Measurements from ENCODE around the gene SEMA3B. TPM values are rescaled to one million over a fixed set of nuclear protein-coding genes. Genes with fewer than 3 reads are reported as not detected.

SEMA3B gene
- total and polyA plus RNA-seq, 2 experiments from 2014 or later, result 2.4 to 3.3 TPM

GRCh38 chr3:50299929-50300680 lies 31.2 kb downstream of the SEMA3B start:
- ATAC-seq, result no peak
- no peak for TF ChIP-seq ZNF462 (CRISPR knock-in tag; IDR thresholded peaks at IDR 0.05)
- Histone ChIP-seq H3K4me1 (ENCODE audit: insufficient read depth) (peaks cover 25% of the 10 kb centered on the region), H3K27me3 (ENCODE audit: insufficient read depth) (no peaks in the 10 kb centered on the region), H2AFZ (peak overlapping the region; percentile 44; the same call in 1 of the 2 replicates), H3K4me3 (peak overlapping the region; percentile 49), H3K36me3 (ENCODE audit: insufficient read depth) (no peaks in the 10 kb centered on the region), H3K9me2 (ENCODE audit: insufficient read depth) (no peaks in the 10 kb centered on the region), H3K27ac (ENCODE audit: low read depth) (peak overlapping the region; percentile 56; the same call in 1 of the 2 replicates), H3K4me2 (peak overlapping the region; percentile 77), H3K79me2 (replicated peaks; ENCODE audit: insufficient read depth) (no peaks in the 10 kb centered on the region), H4K20me1 (replicated peaks; ENCODE audit: insufficient read depth) (no peaks in the 10 kb centered on the region), H3F3A (replicated peaks; ENCODE audit: low read depth) (peaks cover 17% of the 10 kb centered on the region)
- DNase-seq (ENCODE audit: low spot score), result no peak
- Mint-ChIP-seq H3K4me3 (peak overlapping the region; percentile 98), H3K36me3 (ENCODE audit: low read depth) (0 out of 3 replicates have a peak, but pooled peaks cover 5% of the 10 kb centered on the region), H3K4me1 (peaks cover 22% of the 10 kb centered on the region), H3K27me3 (ENCODE audit: insufficient read depth, low read depth, poor library complexity) (peaks cover 23% of the 10 kb centered on the region), H3K27ac (peak overlapping the region; percentile 52; the same call in 1 of the 2 replicates), H3K9me3 (peaks cover 6% of the 10 kb centered on the region; the same call in 2 of the 3 replicates)

- H3K4me3 Mint-ChIP-seq, result no peak overlapping the region
- Histone ChIP-seq H3K27ac (ENCODE audit: low read depth) (no peak overlapping the region), H3K27me3 (ENCODE audit: insufficient read depth) (no peaks in the 10 kb centered on the region), H3K9me2 (ENCODE audit: insufficient read depth) (no peaks in the 10 kb centered on the region), H3K4me1 (ENCODE audit: insufficient read depth) (peaks cover 25% of the 10 kb centered on the region), H4K20me1 (replicated peaks; ENCODE audit: insufficient read depth) (no peaks in the 10 kb centered on the region), H3K79me2 (replicated peaks; ENCODE audit: insufficient read depth) (no peaks in the 10 kb centered on the region), H3K36me3 (ENCODE audit: insufficient read depth) (no peaks in the 10 kb centered on the region), H3F3A (replicated peaks; ENCODE audit: low read depth) (peaks cover 17% of the 10 kb centered on the region), H3K4me3 (no peak overlapping the region), H3K4me2 (0 out of 2 replicates have a peak overlapping the region, but pooled peaks have one; percentile 51), H2AFZ (no peak overlapping the region)
- ATAC-seq, result no peak
- peaks cover 22% of the 10 kb centered on the region for H3K27me3 Mint-ChIP-seq (ENCODE audit: insufficient read depth, low read depth, poor library complexity)
- H3K4me1 Mint-ChIP-seq, result peaks cover 22% of the 10 kb centered on the region
- peaks cover 8% of the 10 kb centered on the region; the same call in 2 of the 3 replicates for H3K9me3 Mint-ChIP-seq
- H3K36me3 Mint-ChIP-seq (ENCODE audit: low read depth), result 0 out of 3 replicates have a peak, but pooled peaks cover 5% of the 10 kb centered on the region
- TF ChIP-seq CTCF (conservative IDR thresholded peaks at IDR 0.05; ENCODE audit: low read depth in 2 of 2) (0 out of 4 replicates have a peak, but pooled peaks of 1 of the 2 experiments have one; percentile 11), JUNB (IDR thresholded peaks at IDR 0.05; ENCODE audit: unreplicated experiment) (no peak)
- H3K27ac Mint-ChIP-seq, result peak overlapping the region; percentile 52; the same call in 1 of the 2 replicates
- no peak for DNase-seq (ENCODE audit: low spot score)
Measured at GRCh38 chr3:50300681-50301254, 31.8 kb downstream of the SEMA3B start.
